ENCODE results near the gene C19orf47. TPM values are rescaled to one million over a fixed set of nuclear protein-coding genes. Genes with fewer than 3 reads are reported as not detected.

The C19orf47 gene
- total RNA-seq, 1 experiment from 2014 or later, result 4.9 TPM

Small RNAs within 50 kb of the gene (small RNA-seq; reads per million reads assigned to genes)
- gene MIR641 (0.27 to 4.8 reads per million in 2 experiments), gene MIR6796 (0 reads per million in 2 experiments), gene RF00019 (0 reads per million in 2 experiments), gene RNU6-945P (0 reads per million in 2 experiments)

Other genes starting within 250 kb of the C19orf47 start
- 6.0 and 7.4 TPM in 2 replicates for gene MAP3K10, start 157.0 kb downstream of the C19orf47 start, total RNA-seq (2014; rRNA removed; shearing (Covaris generic))
- not detected in 2 replicates for gene TTC9B, start 130.0 kb downstream of the C19orf47 start, total RNA-seq (2014; rRNA removed; shearing (Covaris generic))
- 0.25 TPM in 1 of 2 replicates, not detected in the other for gene CCNP, start 121.7 kb downstream of the C19orf47 start, total RNA-seq (2014; rRNA removed; shearing (Covaris generic))
- 39.1 and 39.3 TPM in 2 replicates for gene AKT2, start 63.1 kb downstream of the C19orf47 start, total RNA-seq (2014; rRNA removed; shearing (Covaris generic))
- 110 and 113 TPM in 2 replicates for gene PLD3, start 298 bp upstream of the C19orf47 start, total RNA-seq (2014; rRNA removed; shearing (Covaris generic))
- gene HIPK4, start 41.8 kb upstream of the C19orf47 start, total RNA-seq (2014; rRNA removed; shearing (Covaris generic)), result not detected in 2 replicates
- gene PRX, start 65.0 kb upstream of the C19orf47 start, total RNA-seq (2014; rRNA removed; shearing (Covaris generic)), result 2.3 and 2.6 TPM in 2 replicates
- gene SERTAD1, start 77.6 kb upstream of the C19orf47 start, total RNA-seq (2014; rRNA removed; shearing (Covaris generic)), result 6.3 TPM in 2 replicates
- 12.3 and 17.3 TPM in 2 replicates for gene SERTAD3, start 95.9 kb upstream of the C19orf47 start, total RNA-seq (2014; rRNA removed; shearing (Covaris generic))
- 181 and 210 TPM in 2 replicates for gene BLVRB, start 117.3 kb upstream of the C19orf47 start, total RNA-seq (2014; rRNA removed; shearing (Covaris generic))
- gene SPTBN4, start 118.6 kb upstream of the C19orf47 start, total RNA-seq (2014; rRNA removed; shearing (Covaris generic)), result 0.82 and 2.8 TPM in 2 replicates
- 23.0 and 25.7 TPM in 2 replicates for gene SHKBP1, start 228.5 kb upstream of the C19orf47 start, total RNA-seq (2014; rRNA removed; shearing (Covaris generic))

Data from NCI-H460 (cell line).